ENCODE results near the gene SLC35E1.
"Not testable (repeated sequence)": the region's sequence is repeated elsewhere in the genome, so short reads cannot be mapped to it uniquely, and the experiment has no call there.

The SLC35E1 gene

DNA sequence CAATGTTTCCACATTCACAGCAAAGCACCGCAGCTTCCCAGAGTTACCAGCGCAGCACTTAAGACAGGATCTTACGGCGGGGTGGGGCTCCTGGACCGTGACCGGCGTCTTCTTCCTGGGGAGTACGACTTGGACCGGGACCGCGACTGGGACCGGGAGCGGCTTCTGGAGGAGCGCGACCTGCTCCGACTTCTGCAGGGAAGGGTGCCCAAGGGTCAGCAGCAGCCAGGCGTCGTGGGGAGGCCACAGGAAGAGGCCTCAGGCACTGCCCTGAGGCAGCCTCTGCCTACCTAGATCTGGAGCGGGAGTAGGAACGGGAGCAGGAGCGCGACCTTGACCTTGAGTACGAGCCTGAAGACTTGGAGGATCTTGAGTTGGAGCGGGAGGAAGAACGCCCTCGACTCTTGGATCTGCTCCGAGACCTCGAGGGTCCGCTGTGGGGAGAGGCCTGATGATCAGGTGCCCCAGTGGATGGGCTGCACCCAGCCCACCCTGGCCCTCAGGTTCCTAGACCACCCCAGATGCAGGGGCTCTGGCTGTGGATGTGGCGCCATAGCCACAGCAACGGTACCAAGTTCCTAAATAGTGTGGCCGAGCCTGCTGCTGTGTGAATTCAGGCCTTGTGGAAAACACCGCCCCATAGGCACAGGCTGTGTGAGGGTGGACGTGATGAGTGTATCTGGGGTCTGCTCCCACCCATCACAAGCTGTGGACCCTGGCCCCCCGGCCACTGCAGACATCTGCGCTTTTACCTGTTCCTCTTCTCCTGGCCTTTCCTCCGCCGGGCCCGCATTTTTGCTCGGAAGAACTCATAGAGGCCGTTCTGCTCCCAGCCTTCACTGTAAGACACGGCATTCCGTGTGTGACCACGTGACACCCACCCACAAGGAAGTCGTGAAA, 51.9 kb downstream of the SLC35E1 start:
- no peak for DNase-seq

DNA sequence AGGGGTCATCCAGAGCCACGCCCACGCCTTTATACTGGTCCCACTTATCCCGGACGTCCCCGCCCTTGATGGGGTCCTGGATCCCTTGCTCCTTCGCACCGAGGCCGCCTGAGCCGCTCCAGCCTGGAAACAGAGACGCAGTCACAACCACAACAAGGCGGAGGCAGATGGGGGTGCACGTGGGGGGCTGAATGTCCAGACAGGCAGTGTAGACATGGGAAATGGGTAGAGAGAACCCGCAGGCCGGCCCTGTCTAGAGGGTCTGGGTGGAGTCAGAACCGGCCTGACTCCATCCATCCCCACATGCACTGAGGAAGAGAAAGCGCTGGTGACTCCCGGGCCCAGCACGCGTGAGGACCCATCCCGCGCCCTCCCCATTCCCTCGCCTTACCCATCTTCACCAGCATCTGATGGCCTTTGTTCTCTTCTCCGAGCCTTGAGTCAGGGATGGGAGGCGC, 53.0 kb downstream of the SLC35E1 start:
- DNase-seq: no peak

DNA sequence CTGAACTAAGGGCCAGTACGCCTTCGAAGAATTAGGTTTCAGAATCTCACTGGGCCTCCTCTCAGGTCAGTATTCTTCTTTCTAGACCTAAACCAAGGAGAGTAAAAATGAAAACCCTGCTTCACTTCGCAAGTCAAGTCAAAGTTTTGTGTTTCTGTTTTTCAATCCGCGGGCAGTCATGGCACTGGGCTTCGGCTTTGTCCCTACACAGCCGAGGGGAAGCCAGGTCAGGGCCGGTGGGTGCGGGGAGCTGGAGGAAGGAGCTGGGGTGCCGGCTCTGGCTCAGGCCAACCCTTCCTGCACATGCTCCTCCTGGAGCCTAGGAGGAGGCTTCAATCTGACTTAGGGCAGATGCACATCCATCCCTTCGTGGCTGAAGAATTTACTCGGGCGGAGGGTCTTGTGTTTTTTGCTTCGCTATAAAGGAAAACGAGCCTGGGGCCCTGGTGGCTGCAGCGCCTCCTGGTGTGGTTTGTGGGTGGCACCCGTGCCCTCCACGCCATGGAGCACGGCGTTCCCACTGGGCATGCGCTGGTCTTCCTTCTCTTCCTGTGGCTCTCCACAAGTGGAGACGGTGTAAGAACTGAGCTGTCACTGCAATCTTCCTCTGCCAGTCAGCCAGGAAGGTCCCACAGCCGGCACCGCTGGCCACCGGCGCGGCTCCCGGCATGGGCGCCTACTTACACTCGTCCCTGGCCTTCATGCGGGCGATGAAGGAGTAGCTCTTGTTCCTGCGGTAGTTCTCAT, 53.6 kb downstream of the SLC35E1 start:
- DNase-seq: no peak

DNA sequence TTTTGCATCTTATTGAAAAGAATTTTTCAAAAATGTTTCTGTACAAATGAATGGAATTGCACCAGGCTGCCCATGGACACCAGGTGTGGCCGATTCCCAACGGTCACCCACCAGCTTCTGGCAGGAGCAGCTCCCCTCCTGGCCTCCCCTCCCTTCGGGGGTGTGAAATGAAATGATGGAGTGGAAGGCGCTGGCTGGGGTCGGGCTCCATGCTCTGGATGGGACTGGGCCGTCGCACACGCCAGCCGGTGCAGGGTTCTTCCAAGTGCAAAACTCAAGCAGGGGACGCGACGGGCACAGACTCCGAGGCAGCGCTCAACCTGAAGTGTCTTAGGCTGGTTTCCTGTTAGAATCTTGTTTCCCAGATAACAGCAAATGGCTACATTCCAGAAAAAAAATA, 54.2 kb downstream of the SLC35E1 start:
- no peak for DNase-seq

DNA sequence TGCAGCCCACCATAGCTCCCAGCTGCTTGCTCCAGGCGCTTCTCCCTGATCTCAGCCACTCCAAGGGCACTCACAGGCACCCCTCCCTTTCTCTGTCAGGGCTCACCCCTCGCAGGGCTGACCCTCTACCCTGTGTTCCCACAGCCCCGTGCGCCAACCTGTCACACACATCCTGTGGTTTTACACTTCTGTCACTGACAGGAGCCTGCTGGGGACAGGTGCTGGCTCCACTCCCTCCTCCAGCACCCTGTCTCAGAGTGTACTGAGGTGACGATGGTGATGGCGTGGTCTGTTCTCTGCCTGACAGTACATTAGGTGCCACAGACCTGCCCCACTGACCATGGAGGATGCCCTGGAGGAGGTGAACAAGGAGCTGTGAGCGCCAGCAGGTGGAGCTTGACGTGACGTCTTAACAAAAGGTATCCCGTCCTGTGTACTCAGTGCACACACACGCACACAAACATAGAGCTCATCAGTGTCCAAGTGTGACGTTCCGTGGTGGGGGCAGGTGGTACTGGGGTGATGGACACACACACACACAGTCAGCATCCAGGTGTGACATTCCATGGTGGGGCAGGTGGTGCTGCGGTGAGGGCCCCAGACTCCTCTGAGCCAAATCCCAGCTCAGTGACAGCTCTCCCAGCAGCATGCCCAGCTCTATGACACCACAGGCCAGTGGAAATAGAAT, 55.1 kb downstream of the SLC35E1 start:
- no peak for DNase-seq

DNA sequence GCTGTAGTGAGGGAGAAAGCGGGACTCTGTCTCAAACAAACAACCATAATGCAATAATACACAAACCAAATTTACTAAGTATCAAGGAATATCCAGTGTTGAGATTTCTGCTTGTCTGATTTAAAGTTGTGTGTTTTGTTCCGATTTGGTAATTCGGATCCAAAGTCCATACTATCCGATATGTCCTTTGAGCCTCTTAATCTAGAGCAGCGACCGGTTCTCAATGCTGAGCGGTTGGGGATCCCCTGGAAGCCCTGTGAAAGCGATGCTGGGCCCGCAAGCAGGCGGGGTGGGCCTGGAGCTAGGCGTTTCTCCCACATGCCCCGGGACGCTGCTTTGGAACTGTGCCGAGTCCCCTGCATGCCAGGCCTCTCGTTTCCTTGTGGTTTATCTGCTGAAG, 55.8 kb downstream of the SLC35E1 start:
- no peak for DNase-seq

DNA sequence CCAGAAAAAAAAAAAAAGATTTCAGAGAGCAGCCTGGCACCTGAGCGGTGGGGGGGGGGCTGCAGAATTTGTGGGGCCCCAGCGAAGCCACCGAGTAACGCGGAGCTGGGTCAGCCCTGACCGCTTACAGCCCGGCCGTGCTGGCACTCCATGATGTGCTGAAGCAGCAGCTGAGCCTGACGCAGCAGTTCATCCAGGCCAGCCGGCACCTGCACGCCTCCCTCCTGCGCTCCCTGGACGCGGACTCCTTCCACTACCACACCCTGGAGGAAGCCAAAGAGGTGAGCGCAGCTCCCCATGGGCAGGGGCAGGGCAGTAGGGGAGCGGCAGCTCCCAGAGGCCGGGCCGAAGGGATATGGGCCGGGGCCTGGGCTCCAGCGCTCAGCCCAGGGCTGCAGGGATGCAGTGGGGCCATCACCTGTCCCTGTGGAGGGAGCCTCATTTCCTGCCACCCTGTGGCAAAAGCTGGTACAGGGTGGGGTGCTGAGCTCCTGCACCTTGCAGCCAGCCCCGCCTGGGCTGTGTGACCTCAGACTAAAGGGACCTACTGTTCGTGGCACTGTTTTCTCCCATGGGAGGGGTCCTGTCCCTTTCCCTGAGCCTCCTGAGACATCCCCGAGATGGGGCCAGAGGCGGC, 57.7 kb downstream of the SLC35E1 start:
- DNase-seq: no peak

DNA sequence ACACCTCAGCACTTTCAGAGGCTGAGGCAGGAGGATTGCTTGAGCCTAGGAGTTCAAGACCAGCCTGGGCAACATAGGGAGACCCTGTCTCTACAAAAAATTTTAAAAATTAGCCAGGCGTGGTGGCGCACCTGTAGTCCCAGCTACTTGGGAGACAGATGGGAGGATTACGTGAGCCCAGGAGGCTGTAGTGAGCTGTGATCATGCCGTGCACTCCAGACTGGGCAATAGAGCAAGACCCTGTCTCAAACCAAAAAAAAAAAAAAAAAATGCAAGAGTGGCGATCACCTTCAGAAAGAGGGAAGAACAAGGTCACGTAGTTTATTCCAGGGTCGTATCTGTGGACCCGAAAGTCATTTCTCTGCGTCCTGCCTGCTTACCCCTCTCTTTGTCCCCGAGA, 59.6 kb downstream of the SLC35E1 start:
- DNase-seq: not testable (repeated sequence)

DNA sequence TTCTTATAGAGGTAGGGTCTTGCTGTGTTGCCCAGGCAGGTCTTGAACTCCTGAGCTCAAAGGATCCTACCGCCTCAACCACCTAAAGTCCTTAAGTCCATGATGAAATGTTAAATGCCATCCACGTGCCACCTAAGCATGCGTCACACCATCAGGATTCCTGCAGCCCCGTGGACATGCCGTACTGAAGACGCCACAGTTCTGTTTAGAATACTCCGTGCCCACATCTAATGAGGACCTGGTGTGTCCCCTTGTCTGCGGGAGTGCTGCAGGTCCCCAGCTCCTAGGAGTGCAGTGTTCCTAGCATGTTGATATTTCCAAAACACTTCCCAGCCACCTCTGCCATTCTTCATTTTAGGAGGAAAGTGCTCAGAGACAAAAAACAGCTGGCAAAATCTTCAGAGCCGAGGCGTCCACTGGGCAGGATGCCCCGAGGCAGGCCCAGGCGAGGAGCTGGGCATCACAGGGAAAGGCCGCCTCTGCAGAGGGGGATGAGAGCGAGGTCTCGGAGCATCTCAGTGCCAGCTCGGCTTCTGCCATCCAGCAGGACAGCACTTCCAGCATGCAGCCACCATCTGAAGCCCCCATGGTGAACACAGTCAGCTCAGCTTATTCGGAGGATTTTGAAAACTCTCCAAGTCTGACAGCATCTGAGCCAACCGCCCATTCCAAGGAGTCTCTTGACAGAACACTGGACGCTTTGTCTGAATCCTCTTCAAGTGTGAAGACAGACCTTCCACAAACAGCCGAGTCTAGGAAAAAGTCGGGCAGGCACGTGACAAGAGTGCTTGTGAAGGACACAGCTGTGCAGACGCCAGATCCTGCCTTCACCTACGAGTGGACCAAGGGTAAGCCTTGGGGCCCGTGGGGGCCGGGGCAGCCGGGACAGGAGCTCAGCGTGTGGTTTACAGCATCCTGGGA, 62.8 kb downstream of the SLC35E1 start:
- no peak for DNase-seq

DNA sequence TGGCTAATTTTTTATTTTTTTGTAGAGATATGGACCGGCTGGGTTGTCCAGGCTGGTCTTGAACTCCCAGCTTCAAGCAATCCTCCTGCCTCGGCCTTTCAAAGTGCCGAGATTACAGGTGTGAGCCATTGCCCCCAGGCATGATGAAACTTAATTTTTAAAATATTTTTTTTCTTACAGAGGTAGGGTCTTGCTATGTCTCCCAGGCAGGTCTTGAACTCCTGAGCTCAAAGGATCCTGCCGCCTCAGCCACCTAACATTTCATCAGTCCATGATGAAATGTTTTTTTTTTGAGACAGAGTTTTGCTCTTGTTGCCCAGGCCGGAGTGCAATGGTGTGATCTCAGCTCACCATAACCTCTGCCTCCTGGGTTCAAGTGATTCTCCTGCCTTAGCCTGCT, 63.7 kb downstream of the SLC35E1 start:
- no peak for DNase-seq

DNA sequence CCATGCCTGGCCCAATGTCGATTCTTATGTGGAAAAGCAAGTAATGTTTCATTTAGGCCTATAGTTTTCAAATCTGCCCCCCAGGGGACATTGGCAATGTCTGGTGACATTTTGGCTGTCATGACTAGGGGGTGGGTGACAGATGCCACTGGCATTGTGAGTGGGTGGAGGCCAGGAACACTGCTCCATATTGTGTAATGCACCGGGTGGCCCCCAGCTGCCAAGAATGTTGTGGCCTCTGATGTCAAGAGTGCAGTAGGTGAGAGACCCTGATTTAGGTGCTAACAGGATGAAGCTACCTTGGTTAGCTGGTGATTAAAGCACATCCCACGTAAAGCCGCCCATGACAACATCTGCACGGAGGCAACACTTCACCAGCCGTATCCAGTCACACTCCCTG, 65.3 kb downstream of the SLC35E1 start:
- DNase-seq: no peak

DNA sequence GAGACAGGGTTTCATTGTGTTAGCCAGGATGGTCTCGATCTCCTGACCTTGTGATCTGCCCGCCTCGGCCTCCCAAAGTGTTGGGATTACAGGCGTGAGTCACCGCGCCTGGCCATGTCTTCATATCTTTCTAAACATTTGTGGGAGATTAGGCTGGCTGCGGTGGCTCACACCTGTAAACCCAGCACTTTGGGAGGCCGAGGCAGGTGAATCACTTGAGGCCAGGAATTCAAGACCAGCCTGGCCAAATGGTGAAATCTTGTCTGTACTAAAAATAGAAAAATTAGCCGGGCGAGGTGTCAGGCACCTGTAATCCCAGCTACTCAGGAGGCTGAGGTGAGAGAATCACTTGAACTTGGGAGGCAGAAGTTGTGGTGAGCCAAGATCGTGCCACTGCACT, 66.1 kb downstream of the SLC35E1 start:
- DNase-seq: not testable (repeated sequence)

DNA sequence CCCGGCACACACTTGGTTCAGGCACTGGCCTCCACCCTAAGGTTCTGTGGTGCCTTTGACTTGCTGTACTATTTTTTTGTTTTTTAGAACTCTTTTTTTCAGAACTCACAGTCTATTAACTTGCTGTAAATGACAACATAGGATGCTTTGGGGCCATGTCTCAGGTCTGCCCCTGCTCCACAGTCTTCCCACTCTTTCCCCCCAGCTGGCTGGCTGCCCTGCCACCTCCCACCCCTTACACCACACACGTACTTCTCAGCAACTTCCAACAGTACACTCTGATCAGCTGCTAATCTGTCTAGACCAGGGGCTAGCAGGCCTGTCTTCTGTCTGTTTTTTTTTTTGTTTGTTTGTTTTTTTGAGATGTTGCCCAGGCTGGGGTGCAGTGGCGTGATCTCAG, 67.9 kb downstream of the SLC35E1 start:
- no peak for DNase-seq

All from activated CD4-positive, alpha-beta T cell treated with anti-CD3 and anti-CD28 coated beads, Interleukin-2, amount 50 U/mL, for 16 hours (primary cell).